NCI-H526 (cell line): ENCODE results near the gene TMUB2.
"Not testable (repeated sequence)": the region's sequence is repeated elsewhere in the genome, so short reads cannot be mapped to it uniquely, and the experiment has no call there.

ENCODE experiments used
- DNase-seq, 2 experiments: peaks; one replicate each; lab custom pipeline; 2025; lab: John Stamatoyannopoulos, UW

The TMUB2 gene

DNA sequence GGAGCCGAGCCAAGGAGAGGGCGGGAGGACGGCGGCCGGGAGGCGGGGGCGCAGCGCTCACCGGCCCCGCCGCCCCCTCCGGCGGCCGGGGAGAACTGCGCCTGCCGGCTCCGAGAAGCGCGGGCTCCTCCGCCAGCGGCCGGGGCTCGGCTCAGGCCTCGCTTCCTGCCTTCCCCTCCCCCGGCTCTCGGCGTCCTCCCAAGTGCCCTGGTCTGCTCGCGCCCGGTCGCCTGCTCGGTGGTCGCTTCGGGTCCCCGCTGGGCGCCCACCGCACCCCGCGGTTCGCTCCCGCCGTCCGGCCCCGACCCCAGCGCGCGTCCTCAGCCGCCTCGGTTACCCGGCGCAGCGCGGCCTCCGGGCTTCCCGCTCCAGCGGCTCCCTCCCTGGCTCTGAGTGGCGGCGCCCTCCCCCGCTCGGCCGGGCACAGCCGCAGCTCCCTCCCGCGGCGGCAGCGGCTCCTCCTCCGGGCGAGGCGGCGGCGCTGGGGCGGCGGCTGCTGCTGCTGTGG, 32.4 kb downstream of the TMUB2 start:
- DNase-seq: peak in 1 of 2 experiments; percentile 84

DNA sequence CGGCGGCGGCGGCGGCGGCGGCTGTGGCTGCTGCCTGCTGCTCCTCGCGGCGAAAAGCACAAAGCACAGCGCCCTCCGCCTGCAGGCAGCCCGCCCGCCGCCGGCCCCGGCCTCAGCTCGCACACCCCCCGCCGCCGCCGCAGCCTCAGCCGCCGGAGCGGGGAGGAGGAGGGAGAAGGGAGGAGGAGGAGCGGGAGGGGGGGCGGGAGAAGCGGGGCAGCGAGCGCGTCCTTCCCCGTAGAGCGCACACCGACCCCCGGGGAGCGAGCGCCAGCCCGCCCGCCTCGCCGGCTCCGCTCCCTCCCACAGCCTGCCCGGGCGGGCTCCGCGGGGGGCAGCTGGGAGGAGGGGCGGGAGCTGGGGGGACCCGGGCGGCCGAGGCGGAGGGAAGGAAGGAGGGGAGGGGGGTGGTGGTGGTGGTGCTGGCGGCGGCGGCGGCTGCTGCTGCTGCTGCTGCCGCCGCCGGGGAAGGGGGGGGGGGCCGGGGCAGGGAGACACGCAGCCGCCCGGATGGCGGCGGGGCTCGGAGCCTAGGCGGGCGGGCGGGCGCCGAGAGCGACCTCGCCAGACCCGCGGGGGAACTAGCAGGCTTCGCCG, 32.9 kb downstream of the TMUB2 start, which contains the start of gene UBTF:
TSS of gene UBTF (minus strand) at position 60 of the 597 bp plus-strand sequence. CDS start 1,446 bp downstream, outside the sequence.
- peak; percentile 68 to 92 for DNase-seq

DNA sequence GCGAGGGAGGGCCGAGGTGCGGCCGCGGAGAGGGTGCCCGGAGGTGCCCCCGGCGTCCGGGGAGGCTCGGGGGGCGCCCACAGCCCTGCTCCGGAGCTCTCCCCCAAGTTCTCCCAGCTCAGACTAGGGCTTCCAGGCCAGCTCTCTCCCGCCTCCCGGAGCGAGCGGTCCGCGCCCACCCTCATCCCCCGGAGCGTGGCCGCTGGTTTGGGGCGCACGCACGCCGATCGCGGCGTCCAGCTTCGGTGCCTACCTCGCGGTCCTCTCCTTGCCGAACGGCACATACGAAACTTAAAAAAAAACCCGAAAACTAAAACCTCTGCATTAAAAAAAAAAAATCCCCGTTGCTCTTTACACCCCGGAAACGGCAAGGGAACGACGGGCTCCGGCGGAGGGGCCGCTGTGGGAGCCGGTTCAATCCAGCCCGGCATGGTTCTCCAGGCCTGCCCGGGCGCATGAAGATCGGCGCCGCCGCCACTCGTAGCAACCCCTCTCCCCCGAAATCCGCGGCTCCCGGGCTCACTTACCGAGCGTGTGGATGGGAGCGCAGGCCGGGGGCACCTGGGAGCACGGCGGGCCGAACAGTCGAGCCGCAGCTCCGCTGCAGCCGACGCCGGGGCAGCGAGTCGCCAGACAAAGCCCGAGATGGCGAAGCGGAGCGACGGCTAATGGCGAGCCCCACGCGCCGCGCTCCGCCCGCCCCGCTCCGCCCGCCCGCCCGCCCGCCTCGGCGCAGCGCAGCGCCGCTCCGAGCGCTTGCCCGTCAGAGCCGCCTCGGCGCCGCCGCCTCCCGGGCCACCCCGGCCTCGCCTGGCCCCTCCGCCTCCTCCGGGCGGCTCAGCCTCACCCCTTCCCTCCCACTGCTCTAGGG, 33.7 kb downstream of the TMUB2 start:
- peak; percentile 68 to 86 for DNase-seq

DNA sequence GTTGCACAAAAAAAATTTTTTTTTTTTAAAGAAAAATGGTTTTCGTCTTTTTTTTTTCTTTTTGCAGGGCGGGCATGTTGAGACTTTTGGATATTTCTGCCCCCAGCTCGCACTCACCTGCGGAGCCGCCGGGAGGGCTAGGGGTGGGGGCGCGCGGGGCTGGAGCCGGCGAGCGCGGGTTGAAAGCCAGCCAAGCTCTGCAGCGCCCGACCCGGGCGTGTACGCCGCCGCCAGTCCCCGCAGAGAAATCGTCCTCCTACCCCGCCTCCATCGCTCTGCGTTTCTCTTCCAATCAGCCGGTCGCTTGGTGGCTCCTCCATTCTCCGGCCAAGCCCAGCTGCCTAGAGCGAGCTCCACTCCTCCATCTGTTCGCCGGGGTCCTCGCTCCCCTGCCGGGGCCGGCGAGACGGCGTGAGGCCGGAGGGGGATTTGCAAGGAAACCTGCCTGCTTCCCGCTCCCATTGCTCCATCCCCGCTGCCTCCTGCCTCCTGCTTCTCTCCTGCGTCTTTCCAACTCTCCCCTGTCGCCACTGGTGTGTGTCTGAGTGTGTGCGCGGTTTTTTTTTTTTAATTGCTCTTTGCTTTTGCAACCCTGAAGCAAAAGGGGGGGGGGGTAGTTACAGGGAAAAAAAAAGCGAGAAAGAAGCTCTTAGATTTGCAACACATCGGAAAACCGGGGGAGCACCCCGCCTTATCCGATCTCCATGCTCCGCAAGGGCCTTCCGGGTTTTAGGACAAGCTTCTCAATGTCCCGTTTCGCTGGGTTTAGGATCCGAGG, 34.5 kb downstream of the TMUB2 start:
- DNase-seq: peak; percentile 79 to 93

DNA sequence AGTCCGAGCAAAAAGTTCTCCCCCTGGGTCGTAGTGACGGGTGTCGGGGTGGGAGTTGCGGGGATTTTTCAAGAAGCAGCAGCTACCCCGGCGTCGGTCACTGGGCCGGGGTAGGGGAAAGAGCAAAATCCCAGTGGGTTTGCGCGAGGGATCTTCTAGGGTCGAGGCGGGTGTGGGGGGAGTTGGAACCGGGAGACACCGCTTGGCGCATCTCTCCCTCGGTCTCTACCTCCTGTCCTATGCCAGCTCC, 35.0 kb downstream of the TMUB2 start:
- peak in 1 of 2 experiments; percentile 74 for DNase-seq

DNA sequence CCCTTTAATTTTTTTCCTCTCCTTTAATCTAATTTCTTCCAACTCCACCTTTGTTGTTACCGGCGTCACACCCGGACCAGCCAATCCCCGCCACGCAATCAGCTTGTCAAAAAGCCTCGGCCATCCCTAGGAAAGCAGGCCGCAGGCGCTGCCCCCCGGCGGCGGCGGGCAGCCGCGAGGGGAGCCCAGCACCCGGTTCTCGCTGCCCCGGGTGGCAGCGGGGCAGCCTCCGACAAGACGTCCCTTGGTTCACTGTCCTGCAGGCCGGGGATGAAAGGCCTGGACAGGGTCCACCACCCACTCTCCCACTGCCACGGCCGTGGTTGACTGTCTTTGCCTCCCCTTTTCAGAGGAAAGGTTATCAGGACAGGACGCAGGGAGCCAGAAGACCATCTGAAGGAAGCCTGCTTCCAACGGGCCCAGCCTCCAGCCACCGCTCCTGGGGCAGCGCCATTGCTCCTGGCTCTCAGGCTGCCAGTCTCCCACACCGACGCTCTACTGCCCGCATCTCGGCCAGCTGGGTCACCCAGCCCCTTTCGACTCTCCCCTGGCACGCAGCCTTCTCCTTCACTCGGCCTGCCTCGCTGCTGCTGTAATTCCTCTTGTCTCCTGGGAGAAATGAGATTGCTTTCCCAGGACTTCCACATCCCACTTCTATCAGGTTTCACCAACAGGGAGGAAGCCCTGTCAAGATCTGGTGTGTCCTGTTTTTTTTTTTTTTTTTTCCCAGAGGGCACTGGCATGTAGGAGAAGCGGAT, 35.5 kb downstream of the TMUB2 start:
- DNase-seq: peak; percentile 85

DNA sequence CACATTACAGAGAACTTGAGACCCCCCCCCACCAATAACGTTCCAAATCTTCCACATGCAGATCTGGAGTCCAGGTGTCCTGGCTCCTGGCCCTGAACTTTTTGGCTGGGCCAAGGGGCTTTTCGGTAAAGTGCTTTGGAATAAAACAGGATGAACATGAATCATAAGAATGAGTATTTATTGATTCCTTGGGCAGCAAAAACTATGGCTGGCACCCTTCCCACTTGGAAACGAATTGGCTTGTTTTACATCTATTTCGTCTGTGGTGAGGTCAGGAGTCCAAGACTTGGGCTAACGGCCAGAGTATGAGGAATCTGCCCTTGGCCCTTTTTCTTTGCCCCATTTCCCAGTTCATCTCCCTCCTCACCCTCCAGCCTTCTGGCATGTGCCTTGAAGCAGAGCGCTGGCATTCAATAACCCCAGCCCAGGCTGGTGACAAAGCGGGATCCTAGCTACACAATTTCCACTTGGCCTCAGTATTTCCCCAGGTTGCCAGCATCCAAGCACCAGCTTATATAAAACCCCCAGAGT, 36.8 kb downstream of the TMUB2 start:
- no peak for DNase-seq

DNA sequence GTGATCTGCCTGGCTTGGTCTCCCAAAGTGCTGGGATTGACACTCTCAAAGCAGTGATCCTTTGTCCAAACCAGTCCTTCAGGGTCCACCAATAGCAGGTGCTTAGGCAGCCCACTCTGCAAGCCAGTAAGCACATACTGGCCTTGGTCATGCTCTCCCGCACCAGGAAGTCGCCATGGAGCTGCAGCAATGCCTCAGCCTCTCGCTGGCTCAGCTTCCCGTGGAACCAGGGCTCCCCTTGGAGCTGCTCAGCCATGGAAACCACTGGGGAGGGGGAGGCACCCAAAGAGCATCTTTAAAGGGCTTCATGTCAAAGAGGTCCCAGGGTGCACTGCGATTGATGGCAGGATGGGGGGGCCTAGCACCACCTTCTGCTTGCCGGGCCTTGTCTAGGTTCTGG, 42.3 kb downstream of the TMUB2 start:
- no peak for DNase-seq

DNA sequence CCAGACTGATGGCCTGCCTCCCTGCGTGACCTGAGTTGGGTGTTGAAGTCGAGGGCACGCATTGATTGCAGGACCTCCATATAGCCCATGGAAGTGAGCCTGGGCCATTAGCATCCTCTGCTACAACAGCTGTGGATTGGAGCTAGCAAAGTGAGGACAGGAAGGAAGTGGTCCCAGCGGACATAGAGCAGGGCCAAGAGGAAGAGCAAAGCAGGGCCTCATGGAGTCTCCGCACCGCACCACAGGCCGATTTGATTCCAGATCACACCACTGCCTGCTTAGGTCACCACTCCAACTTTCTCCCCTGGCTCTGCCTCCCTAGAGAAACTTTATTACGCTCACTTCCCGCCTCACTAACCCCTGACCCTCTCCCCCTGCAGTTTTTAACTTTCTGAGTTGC, 43.4 kb downstream of the TMUB2 start:
- DNase-seq: no peak

DNA sequence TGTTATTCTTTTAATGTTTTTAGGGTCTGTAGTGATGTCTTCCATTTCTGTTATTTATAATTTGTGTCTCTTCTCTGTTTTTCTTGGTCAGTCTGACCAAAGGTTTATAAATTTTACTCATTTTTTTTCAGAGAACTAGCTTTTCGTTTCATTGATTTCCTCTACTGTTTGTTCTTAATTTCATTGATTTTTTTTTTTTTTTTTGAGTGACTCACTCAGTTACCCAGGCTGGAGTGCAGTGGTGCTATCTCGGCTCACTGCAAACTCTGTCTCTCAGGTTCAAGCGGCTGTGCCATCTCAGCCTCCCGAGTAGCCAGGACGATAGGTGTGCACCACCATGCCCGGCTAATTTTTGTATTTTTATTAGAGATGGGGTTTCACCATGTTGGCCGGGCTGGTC, 45.3 kb downstream of the TMUB2 start:
- no peak for DNase-seq

DNA sequence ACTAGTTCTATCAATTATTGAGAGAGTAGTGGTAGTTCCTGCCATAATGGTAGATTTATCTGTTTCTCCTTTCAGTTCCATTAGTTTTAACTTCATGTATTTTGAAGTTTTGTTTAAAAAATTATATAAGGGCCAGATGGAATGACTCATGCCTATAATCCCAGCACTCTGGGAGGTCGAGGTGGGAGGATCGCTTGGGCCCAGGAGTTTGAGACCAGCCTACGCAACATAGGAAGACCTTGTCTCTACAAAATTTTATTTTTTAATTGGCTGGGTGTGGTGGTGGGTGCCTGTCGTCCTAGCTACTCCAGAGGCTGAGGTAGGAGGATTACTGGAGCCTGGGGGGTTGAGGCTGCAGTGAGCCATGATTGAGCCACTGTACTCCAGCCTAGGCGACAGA, 46.8 kb downstream of the TMUB2 start:
- DNase-seq: no peak

DNA sequence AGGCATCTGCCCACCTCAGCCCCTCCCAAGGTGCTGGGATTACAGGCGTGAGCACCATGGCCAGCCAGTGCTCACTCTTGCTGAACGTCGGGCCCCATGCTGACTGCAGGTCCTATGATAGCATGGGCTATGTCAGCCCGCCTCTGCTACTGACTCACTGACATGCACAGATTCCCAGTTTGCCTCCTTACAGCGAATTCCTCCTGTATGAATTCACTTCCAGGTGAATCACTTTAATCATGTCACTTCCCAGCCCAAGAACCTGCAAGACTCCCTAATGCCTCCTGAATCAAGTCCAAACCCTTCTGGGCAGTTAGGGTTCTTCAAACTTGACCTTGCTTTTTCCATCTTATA, 48.8 kb downstream of the TMUB2 start:
- DNase-seq: no peak

DNA sequence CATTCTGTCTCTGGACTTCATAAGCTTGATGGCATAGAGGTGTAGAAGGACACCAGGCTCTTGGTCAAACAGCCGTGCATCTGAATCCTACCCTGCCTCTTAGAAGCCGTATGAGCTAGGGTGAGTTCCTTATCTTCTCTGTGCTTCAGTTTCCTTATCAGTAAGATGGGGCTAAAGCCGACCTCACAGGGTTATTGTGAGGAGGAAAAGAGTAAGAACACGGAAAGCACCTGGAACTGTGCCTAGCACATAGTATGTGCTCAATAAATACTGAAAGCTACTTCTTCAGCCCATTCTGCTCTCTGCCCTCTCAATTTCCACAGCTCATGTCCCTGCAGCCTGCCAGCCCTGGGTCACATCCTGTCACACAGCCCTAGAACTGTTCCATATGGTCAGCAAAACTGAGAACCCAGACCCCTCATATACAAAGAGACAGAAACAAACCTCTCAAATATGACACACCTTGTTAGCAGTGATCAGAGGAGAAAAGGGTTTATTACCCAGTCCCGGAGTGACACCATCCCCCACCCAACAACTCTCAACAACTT, 49.7 kb downstream of the TMUB2 start:
- DNase-seq: no peak

DNA sequence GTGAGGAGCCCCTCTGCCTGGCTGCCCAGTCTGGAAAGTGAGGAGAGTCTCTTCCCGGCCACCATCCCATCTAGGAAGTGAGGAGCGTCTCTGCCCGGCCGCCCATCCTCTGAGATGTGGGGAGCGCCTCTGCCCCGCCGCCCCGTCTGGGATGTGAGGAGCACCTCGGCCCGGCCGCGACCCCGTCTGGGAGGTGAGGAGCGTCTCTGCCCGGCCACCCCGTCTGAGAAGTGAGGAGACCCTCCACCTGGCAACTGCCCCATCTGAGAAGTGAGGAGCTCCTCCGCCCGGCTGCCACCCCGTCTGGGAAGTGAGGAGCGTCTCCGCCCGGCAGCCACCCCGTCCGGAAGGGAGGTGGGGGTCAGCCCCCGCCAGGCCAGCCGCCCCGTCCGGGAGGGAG, 51.1 kb downstream of the TMUB2 start:
- not testable (repeated sequence) for DNase-seq

DNA sequence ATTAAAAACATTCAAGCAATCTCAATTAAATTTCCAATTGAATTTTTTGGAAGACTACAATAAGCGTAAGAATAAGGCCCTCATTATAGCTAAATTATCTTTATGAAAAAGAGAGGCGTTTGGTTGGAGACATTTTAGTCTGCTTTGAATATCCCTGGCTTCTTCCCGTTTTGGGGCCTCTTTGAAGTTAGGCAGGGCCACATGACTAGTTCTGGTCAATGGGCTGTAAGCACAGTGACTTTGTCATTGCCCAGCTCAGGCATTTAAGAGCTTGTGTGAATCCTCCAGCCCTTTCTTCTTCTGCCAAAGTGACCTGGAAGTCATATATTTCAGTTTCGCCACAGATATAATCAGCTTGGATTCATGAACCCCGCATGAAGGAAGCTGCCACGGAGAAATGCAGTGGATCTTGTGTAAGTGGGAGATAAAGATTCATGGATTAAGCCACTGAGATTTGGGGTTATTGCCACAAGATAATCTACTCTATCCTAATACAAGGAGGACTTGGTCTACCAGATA, 54.4 kb downstream of the TMUB2 start:
- no peak for DNase-seq
